Dedifferentiated amniotic fluid mesenchymal stem cell (primary cell): ENCODE data around the gene UBTFL1.
"Not testable (repeated sequence)": the region's sequence is repeated elsewhere in the genome, so short reads cannot be mapped to it uniquely, and the experiment has no call there.

Experiments used
- DNase-seq: peaks from one replicate; pipeline ENCODE4 v3.0.0-alpha.2; 2016; ENCODE audit errors: extremely low spot score

UBTFL1 gene, protein sequence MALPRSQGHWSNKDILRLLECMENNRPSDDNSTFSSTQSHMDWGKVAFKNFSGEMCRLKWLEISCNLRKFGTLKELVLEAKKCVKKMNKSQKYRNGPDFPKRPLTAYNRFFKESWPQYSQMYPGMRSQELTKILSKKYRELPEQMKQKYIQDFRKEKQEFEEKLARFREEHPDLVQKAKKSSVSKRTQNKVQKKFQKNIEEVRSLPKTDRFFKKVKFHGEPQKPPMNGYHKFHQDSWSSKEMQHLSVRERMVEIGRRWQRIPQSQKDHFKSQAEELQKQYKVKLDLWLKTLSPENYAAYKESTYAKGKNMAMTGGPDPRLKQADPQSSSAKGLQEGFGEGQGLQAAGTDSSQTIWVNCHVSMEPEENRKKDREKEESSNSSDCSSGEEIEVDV

DNA sequence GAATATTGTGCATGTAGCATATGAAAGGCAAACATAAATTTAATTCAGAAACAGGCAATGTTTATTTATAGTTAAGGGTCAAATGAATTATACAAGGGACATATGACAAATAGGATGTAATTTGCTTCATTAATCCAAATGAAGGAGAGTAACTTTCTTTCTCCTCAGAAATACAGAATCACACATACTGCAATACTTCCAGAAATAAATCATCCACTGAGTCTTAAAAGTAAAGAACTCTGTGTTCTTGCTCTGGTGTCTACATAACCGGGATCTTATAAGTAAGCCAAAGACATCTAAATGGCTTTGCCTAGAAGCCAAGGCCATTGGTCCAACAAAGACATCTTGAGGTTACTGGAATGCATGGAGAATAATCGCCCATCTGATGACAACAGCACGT is at the start of gene UBTFL1:
TSS of gene UBTFL1 (plus strand) at position 301 of the 400 bp plus-strand sequence. CDS start at position 301, 0 bp downstream.
- DNase-seq = not testable (repeated sequence)

DNA sequence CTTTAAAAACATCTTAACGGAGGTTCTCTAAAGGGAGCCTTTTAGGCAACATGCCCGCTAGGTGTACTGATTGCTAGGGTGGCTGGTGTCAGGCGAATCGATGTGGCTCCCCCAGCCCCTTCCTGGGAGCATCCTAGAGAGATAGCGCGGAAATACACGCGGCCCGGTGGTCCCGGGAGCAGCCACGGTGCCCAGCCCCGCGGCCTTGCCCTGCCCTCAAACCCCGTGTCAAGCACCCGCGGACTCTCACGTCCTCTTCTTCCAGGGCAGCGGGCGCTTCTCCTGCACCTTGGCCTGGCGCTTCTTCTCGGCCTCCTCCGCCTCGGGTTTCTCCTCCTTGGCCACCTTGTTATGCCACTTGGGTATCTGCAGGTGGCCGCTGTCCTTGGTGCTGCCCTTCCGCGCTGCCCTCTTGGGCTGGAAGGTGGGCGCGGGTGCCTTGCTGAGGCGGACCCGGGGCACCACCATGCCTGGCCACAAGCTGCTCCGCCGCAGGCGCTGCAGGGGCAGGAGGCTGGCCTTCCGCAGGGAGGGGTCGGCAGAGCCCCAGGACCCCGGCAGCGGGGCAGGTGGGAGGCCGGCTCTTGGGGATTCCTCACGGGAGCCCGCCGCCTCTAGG is 34.0 kb upstream of the UBTFL1 start:
- not testable (repeated sequence) for DNase-seq

DNA sequence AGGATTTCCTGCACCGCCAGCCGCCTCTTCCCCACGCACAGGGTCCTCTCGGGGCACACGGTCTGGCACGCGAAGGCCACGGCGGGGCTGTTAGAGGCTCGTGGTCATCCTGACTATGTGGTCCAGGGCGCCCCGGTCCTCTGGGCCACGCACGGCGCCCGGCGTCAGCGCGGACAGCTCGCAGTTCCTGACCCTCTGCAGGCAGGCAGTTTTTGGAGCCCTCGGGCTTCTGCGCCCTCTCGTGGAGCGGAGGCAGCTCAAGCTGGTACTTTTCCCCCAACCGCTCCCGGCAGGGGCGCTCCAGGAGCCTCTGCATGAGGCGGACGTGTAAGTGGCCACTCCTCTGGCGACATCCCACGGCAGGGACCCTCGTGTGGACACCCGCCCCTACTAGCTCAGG is 33.4 kb upstream of the UBTFL1 start:
- not testable (repeated sequence) for DNase-seq

GRCh38 chr11:90053545-90053944 is 32.2 kb upstream of the UBTFL1 start:
- not testable (repeated sequence) for DNase-seq

DNA sequence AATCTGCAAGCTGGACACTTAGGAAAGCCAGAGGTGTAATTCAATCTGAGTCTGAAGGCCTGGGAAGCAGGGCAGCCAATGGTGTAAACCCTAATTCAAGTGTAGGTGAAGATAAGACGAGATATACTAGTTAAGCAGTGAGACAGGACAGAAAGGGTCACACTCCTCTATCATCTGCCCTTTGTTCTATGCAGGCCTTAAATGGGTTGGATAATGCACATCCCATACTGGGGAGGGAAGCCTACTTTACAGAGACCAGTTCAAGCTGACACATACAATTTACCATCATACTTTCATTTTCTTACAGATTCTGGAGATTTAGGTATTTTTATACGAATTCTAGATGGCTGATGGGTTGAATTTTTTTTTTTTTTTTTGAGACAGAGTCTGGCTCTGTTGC is 3.0 kb downstream of the UBTFL1 start:
- not testable (repeated sequence) for DNase-seq

- DNase-seq = not testable (repeated sequence)
Measured at GRCh38 chr11:90095230-90095924, 9.6 kb downstream of the UBTFL1 start.

DNA sequence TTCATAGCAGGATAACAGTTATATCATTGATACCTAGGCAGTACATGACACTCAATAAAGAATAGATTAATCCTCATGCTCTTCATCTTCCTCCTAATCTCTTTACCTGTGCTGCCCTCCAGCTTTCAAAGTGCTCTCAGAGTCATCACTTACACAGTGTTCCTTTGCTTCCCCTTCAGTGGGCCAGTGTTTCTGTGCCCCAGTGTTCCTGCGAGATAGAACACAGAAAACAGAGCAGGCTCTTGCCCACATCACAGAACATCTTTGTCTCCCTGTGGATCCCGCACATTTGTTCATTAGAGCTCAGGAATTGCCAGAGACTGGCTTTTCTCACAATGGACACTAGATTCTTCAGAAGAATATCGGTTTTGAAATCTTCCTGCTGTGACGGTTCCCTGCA is 12.5 kb downstream of the UBTFL1 start:
- not testable (repeated sequence) for DNase-seq

DNA sequence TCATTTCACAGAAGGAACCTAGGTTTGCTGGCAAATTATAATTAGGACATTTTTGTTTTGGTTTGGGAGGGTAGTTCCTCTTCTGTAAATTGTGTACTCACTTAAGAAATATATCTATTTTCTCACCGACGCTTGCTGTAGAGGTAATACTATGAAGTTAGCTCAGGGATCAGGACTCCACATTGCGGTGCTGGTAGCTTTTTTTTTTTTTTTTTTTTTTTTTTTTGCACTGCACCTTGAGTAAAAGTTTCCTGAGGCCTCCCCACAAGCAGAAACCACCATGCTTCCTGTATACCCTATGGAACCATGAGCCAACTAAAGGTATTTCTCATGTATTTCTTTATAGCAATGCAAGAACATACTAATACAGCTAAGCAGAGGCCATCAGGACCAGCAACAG is 14.7 kb downstream of the UBTFL1 start:
- DNase-seq = no peak

DNA sequence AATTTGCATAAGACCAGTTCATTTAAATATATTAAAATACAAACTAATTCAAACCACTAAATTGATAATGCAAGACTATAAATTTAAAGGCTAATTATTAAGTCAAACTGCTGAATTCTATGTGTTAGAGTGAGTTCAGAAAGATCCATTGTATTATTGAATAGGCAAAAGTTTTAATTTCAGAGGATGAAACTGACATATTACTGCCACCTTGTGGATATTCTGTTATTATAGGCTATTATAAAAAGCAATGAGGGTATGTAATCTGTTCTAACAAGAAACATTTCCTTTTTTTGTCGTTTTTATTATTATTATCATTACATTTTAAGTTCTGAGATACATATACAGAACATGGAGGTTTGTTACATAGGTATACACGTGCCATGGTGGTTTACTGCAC is 27.8 kb downstream of the UBTFL1 start:
- no peak for DNase-seq

- DNase-seq = no peak
Measured at GRCh38 chr11:90120191-90120590, 34.4 kb downstream of the UBTFL1 start.

DNA sequence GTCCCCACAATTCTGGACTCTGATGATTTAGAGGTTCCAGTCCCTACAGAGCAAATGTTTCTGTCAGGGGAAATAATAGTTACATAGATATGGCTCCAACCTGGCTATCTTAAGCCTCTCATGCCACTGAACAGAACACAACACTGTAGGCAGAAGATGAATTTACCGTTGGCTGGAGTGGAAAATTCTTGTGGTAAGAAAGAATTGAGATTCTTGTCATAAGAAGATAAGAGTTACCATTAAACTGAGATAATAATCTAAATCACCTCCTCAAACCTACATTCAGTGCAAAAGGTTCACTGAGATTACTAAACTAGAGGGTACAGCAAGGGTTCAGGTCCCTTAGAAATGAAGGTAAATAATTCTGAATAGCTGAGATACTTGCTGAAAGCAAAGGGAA is 38.6 kb downstream of the UBTFL1 start:
- DNase-seq = no peak

DNA sequence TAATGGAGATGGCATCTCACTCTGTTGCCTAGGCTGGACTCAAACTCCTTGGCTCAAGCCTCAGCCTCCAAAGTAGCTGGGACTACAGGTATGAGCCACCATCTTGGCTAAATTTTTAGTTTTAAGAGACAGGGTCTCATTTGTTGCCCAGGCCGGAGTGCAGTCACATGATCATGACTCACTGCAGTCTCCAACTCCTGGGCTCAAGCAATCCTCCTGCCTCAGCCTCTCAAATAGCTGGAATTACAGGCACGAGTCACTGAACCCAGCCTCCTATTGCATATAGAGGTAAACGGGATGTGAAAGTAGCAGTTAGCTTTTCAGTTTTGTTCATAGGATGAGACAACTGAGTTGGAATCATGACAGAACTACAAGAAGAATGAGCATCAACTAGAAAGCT is 39.2 kb downstream of the UBTFL1 start:
- DNase-seq = no peak

GRCh38 chr11:90133560-90134477 is 48.1 kb downstream of the UBTFL1 start:
- no peak for DNase-seq

DNA sequence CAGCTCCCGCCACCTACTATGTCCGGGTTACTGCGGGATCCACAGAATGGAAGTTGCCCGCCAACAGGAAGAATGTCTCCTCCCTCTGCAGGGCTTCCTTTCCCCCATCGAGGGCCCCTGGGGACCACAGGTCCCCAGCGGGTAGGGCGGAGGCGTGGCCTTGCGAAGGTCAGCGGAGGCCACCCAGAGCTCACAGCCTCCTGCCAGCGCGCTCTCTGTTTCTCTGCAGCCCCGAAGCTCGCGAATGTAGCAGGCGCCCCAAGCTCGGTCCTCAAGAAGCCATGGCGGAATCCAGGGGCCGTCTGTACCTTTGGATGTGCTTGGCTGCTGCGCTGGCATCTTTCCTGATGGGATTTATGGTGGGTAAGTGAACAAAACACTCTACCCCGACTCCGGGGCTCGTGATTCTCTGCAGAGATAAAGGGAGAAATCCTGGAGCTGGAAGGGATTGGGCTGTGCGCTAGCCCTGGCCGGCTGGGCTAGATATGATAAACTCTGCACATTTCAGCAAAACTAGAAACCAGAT is 48.8 kb downstream of the UBTFL1 start, which contains the start of gene NAALAD2:
TSS of gene NAALAD2 (plus strand) at position 186 of the 526 bp plus-strand sequence. CDS start at position 282, 96 bp downstream.
- DNase-seq = peak; percentile 16

GRCh38 chr11:90135016-90135415 is 49.3 kb downstream of the UBTFL1 start:
- DNase-seq = no peak
